ENCODE measurements around the gene SSTR1. TPM values are rescaled to one million over a fixed set of nuclear protein-coding genes. Genes with fewer than 3 reads are reported as not detected.

The SSTR1 gene
- total RNA-seq, 1 experiment from 2014 or later: not detected

GRCh38 chr14:38233218-38233617 is 25.5 kb downstream of the SSTR1 start:
- H3K9me3 ChIP-seq (ENCODE audit: control insufficient read depth in 1 of 2, insufficient read depth in 1 of 2, low read depth in 1 of 2, low read length in 2 of 2): no peaks in the 10 kb centered on the region
- POLR2A ChIA-PET: no interaction called here
- CTCF ChIA-PET: no interaction called here
- no peaks in the 10 kb centered on the region for H3K79me2 ChIP-seq (ENCODE audit: insufficient read depth, low read length)
- intact Hi-C loops (cut with micrococcal nuclease): no loop called here
- no peak overlapping the region for H3K4me2 ChIP-seq (ENCODE audit: low read length)
- no TSS peak for BruUV-seq (replicated peaks)
- H3K27me3 ChIP-seq (ENCODE audit: insufficient read depth, low read length): no peaks in the 10 kb centered on the region
- no peak overlapping the region for H2AFZ ChIP-seq (ENCODE audit: low read depth, low read length, poor library complexity, severe bottlenecking)
- TF ChIP-seq MAX (IDR thresholded peaks at IDR 0.05): no peak
- no peak for TF ChIP-seq CEBPB (IDR thresholded peaks at IDR 0.05; ENCODE audit: low read depth)
- TF ChIP-seq SRF (IDR thresholded peaks at IDR 0.05; ENCODE audit: low read depth): no peak
- no peak for TF ChIP-seq POLR2AphosphoS5 (IDR thresholded peaks at IDR 0.05; ENCODE audit: low read depth, low read length)
- no peak for TF ChIP-seq CBX3 (IDR thresholded peaks at IDR 0.05; ENCODE audit: low read depth)
- no peak for TF ChIP-seq EZH2 (IDR thresholded peaks at IDR 0.05)
- TF ChIP-seq ZBTB33 (IDR thresholded peaks at IDR 0.05; ENCODE audit: extremely low read depth, insufficient replicate concordance, low read length): no peak
- no peak for TF ChIP-seq REST (IDR thresholded peaks at IDR 0.05; ENCODE audit: low read depth)
- no peak for TF ChIP-seq ZNF274 (IDR thresholded peaks at IDR 0.05; ENCODE audit: low read depth, low read length)
- no peak for TF ChIP-seq EZH2phosphoT487 (IDR thresholded peaks at IDR 0.05; ENCODE audit: borderline replicate concordance)
- TF ChIP-seq SIN3A (IDR thresholded peaks at IDR 0.05; ENCODE audit: low read depth): no peak
- TF ChIP-seq JUND (IDR thresholded peaks at IDR 0.05): no peak
- TF ChIP-seq TCF7L2 (IDR thresholded peaks at IDR 0.05; ENCODE audit: borderline replicate concordance, extremely low read depth, insufficient read depth, insufficient read length): no peak
- no peak for TF ChIP-seq ZFX (IDR thresholded peaks at IDR 0.05)
- TF ChIP-seq RAD21 (IDR thresholded peaks at IDR 0.05; ENCODE audit: low read depth): no peak
- no peak for TF ChIP-seq POLR2A (IDR thresholded peaks at IDR 0.05; ENCODE audit: borderline replicate concordance, extremely low read depth, insufficient read depth, insufficient read length)
- no peak for TF ChIP-seq ELF1 (IDR thresholded peaks at IDR 0.05; ENCODE audit: borderline replicate concordance, low read depth)
- no peak for TF ChIP-seq SP1 (IDR thresholded peaks at IDR 0.05; ENCODE audit: low read depth)
- TF ChIP-seq EGR1 (IDR thresholded peaks at IDR 0.05; ENCODE audit: low read depth): no peak
- no peak overlapping the region for H3K4me3 ChIP-seq (replicated peaks in 1 of 2; ENCODE audit: low read depth in 1 of 2, low read length in 2 of 2)
- RAD21 ChIA-PET (ENCODE audit: low non-redundant PET in 1 of 2, low total read pairs in 2 of 2, uncharacterized antibody in 2 of 2, unreplicated experiment in 2 of 2): no interaction called here
- DNase-seq (ENCODE audit: low read depth, low spot score) (no peak), ATAC-seq (no peak)
- no peak overlapping the region for H3K27ac ChIP-seq (ENCODE audit: low read depth, low read length)
- no peaks in the 10 kb centered on the region for H3K36me3 ChIP-seq (ENCODE audit: control insufficient read depth in 1 of 2, insufficient read depth in 2 of 2, low read length in 2 of 2)
- H3K9ac ChIP-seq (ENCODE audit: low read length): no peak overlapping the region
- H3K4me1 ChIP-seq (ENCODE audit: control insufficient read depth in 1 of 2, insufficient read depth in 2 of 2, low read length in 2 of 2): no peaks in the 10 kb centered on the region
- no peaks in the 10 kb centered on the region for H3K9me2 ChIP-seq (ENCODE audit: insufficient read depth)
- H4K20me1 ChIP-seq (ENCODE audit: insufficient read depth): no peaks in the 10 kb centered on the region

Data from HCT116 (cell line).